HCT116 (cell line): ENCODE results near the gene SNPH. TPM values are rescaled to one million over a fixed set of nuclear protein-coding genes. Genes with fewer than 3 reads are reported as not detected.

ENCODE experiments used
- ATAC-seq: fragments of 200-7000 bp; cut with Tn5 transposase; 2 replicates; pipeline ENCODE4 v1.9.1; 2020; ENCODE audit warnings: mild to moderate bottlenecking, moderate library complexity
- BruUV-seq: library from RNA; stranded (reverse); fragments of 400-500 nt; replicated peaks from 2 replicates; lab custom pipeline; 2021; lab: Mats Ljungman, UMichigan
- CTCF ChIA-PET: fragments of 300-600 bp; sonication (Branson Sonifier 250); formaldehyde crosslinking; loops from one replicate; lab custom pipeline; 2021; ENCODE audit warnings: antibody characterized with exemption; lab: Charles Lee
- POLR2A ChIA-PET: fragments of 300-600, 350-600 bp; sonication (Branson Sonifier 250); formaldehyde crosslinking; loops from one replicate; lab custom pipeline; 2021; ENCODE audit warnings: antibody characterized with exemption; lab: Charles Lee
- RAD21 ChIA-PET, 2 experiments: fragments of 300-600 bp; sonication (Branson Sonifier 250); formaldehyde crosslinking; loops; one replicate each; lab custom pipeline; 2023; ENCODE audit warnings: low total read pairs in 2 of 2; ENCODE audit not compliant: uncharacterized antibody in 2 of 2, unreplicated experiment in 2 of 2, low non-redundant PET in 1 of 2; lab: Charles Lee
- DNase-seq: peaks from one replicate; pipeline ENCODE4 v3.0.0-alpha.2; 2010; ENCODE audit warnings: low read depth, low spot score
- H2AFZ ChIP-seq: fragments of 200-600 bp; shearing (Covaris generic), sonication (generic); 2 replicates; pipeline ENCODE4 v1.6.1; 2017; ENCODE audit warnings: low read depth, mixed run types, mixed read lengths, antibody characterized with exemption, low read length; ENCODE audit not compliant: poor library complexity, severe bottlenecking
- H3K27ac ChIP-seq: 2 replicates; pipeline ENCODE4 v1.5.1; 2012; ENCODE audit warnings: low read depth, low read length
- H3K27me3 ChIP-seq: fragments of 200-600 bp; sonication (generic); 2 replicates; pipeline ENCODE4 v1.6.1; 2016; ENCODE audit warnings: mixed run types, low read length, mixed read lengths; ENCODE audit not compliant: insufficient read depth
- H3K36me3 ChIP-seq, 2 experiments: fragments of 200-500 bp in 1 of 2; fragments of 200-600 bp in 1 of 2; sonication (Bioruptor generic) in 1 of 2; sonication (generic) in 1 of 2; 2 replicates each; pipeline versions ENCODE4 v1.5.1 to v1.6.1; 2014 to 2016; ENCODE audit warnings: low read length in 2 of 2, inconsistent platforms in 1 of 2, mixed read lengths in 1 of 2, mixed run types in 1 of 2; ENCODE audit not compliant: insufficient read depth in 2 of 2, control insufficient read depth in 1 of 2
- H3K4me1 ChIP-seq, 2 experiments: fragments of 200-600 bp in 1 of 2; sonication (generic) in 1 of 2; 2 replicates each; pipeline versions ENCODE4 v1.5.1 to v1.6.1; 2012 to 2017; ENCODE audit warnings: low read length in 2 of 2, inconsistent platforms in 1 of 2, mild to moderate bottlenecking in 1 of 2, mixed read lengths in 1 of 2, mixed run types in 1 of 2, moderate library complexity in 1 of 2; ENCODE audit not compliant: insufficient read depth in 2 of 2, control insufficient read depth in 1 of 2
- H3K4me2 ChIP-seq: fragments of 200-600 bp; sonication (generic); 2 replicates; pipeline ENCODE4 v1.6.1; 2017; ENCODE audit warnings: mixed run types, low read length, mixed read lengths
- H3K4me3 ChIP-seq, 2 experiments: fragments of 200-600 bp in 1 of 2; sonication (generic) in 1 of 2; replicated peaks in 1 of 2; 2 replicates each; pipeline ENCODE4 v1.5.1; 2011 to 2016; ENCODE audit warnings: low read length in 2 of 2, control low read depth in 1 of 2, low read depth in 1 of 2, mild to moderate bottlenecking in 1 of 2, mixed read lengths in 1 of 2, mixed run types in 1 of 2
- H3K79me2 ChIP-seq: fragments of 200-600 bp; sonication (generic); 2 replicates; pipeline ENCODE4 v1.6.1; 2017; ENCODE audit warnings: mild to moderate bottlenecking, mixed run types, low read length, moderate library complexity, mixed read lengths; ENCODE audit not compliant: insufficient read depth
- H3K9ac ChIP-seq: fragments of 200-600 bp; sonication (generic); 2 replicates; pipeline ENCODE4 v1.6.1; 2016; ENCODE audit warnings: low read length, mixed read lengths
- H3K9me2 ChIP-seq: fragments of 200-600 bp; sonication (generic), shearing (Covaris generic); 2 replicates; pipeline ENCODE4 v1.6.1; 2017; ENCODE audit warnings: mixed run types, mild to moderate bottlenecking, moderate library complexity; ENCODE audit not compliant: insufficient read depth
- H3K9me3 ChIP-seq, 2 experiments: fragments of 200-500 bp in 1 of 2; fragments of 200-600 bp in 1 of 2; sonication (Bioruptor generic) in 1 of 2; sonication (generic) in 1 of 2; 2 replicates each; pipeline ENCODE4 v1.6.1; 2014 to 2017; ENCODE audit warnings: low read length in 2 of 2, mixed read lengths in 2 of 2, inconsistent platforms in 1 of 2, low read depth in 1 of 2, mild to moderate bottlenecking in 1 of 2, mixed run types in 1 of 2, moderate library complexity in 1 of 2; ENCODE audit not compliant: control insufficient read depth in 1 of 2, insufficient read depth in 1 of 2
- H4K20me1 ChIP-seq: fragments of 200-600 bp; sonication (generic), shearing (Covaris generic); 2 replicates; pipeline ENCODE4 v1.6.1; 2017; ENCODE audit warnings: mixed run types, mild to moderate bottlenecking, moderate library complexity; ENCODE audit not compliant: insufficient read depth
- JUND ChIP-seq: IDR thresholded peaks from 2 replicates; pipeline ENCODE4 v1.6.1; 2012
- POLR2AphosphoS5 ChIP-seq: IDR thresholded peaks from 2 replicates; pipeline ENCODE4 v1.6.1; 2011; ENCODE audit warnings: mild to moderate bottlenecking, low read depth, low read length, moderate library complexity
- RAD21 ChIP-seq: IDR thresholded peaks from 2 replicates; pipeline ENCODE4 v1.6.1; 2012; ENCODE audit warnings: low read depth, mild to moderate bottlenecking
- REST ChIP-seq: IDR thresholded peaks from 2 replicates; pipeline ENCODE4 v1.6.1; 2012; ENCODE audit warnings: low read depth
- ZNF274 ChIP-seq: fragments of 200-500 bp; sonication (Bioruptor generic); IDR thresholded peaks from 2 replicates; pipeline ENCODE4 v1.6.1; 2014; ENCODE audit warnings: mild to moderate bottlenecking, low read depth, low read length, inconsistent platforms
- intact Hi-C: fragments of 100-400 bp; cut with micrococcal nuclease; formaldehyde crosslinking; loops from 2 replicates; pipeline ENCODE4 v1.10.0; 2022
- total RNA-seq: library from RNA; stranded (reverse); gene quantifications from one replicate; pipeline ENCODE4 v1.2.1, GENCODE V29; 2021; ENCODE audit not compliant: unreplicated experiment

SNPH gene
- total RNA-seq, 1 experiment from 2014 or later: 3.2 TPM

GRCh38 chr20:1336699-1337367 lies 70.7 kb downstream of the SNPH start:
- DNase-seq (no peak), ATAC-seq (no peak)
- ChIA-PET RAD21 (no interaction called here), POLR2A (no interaction called here), CTCF (no interaction called here)
- TF ChIP-seq REST: no peak
- no peak for TF ChIP-seq POLR2AphosphoS5
- no peaks in the 10 kb centered on the region for H3K9me2 ChIP-seq
- peaks cover 23% of the 10 kb centered on the region for H3K79me2 ChIP-seq
- H4K20me1 ChIP-seq: no peaks in the 10 kb centered on the region; the same call in 1 of the 2 replicates
- 0 out of 4 replicates have a peak, but pooled peaks cover 0 to 3% of the 10 kb centered on the region in 2 experiments for H3K36me3 ChIP-seq
- H3K4me3 ChIP-seq: no peak overlapping the region
- no peaks in the 10 kb centered on the region; a peak in 1 of 4 replicates for H3K4me1 ChIP-seq
- no peaks in the 10 kb centered on the region for H3K27me3 ChIP-seq
- H3K9me3 ChIP-seq: no peaks in the 10 kb centered on the region
- intact Hi-C loops: no loop called here
- no peak overlapping the region for H3K4me2 ChIP-seq
- no TSS peak for BruUV-seq
- no peak overlapping the region for H3K27ac ChIP-seq
- no peak overlapping the region for H3K9ac ChIP-seq
- no peak overlapping the region for H2AFZ ChIP-seq

- H4K20me1 ChIP-seq: no peaks in the 10 kb centered on the region; the same call in 1 of the 2 replicates
- no peaks in the 10 kb centered on the region for H3K9me2 ChIP-seq
- no peak overlapping the region for H3K4me2 ChIP-seq
- intact Hi-C loops: no loop called here
- peaks cover 20% of the 10 kb centered on the region for H3K79me2 ChIP-seq
- no peak for DNase-seq
- ChIA-PET RAD21 (no interaction called here), CTCF (no interaction called here), POLR2A (no interaction called here)
- H3K9me3 ChIP-seq: no peaks in the 10 kb centered on the region
- BruUV-seq: no TSS peak
- ATAC-seq: no peak
- TF ChIP-seq ZNF274: no peak
- no peak for TF ChIP-seq RAD21
- TF ChIP-seq JUND: no peak
- no peak overlapping the region for H3K27ac ChIP-seq
- no peak overlapping the region for H3K4me3 ChIP-seq
- no peak overlapping the region for H3K9ac ChIP-seq
- no peaks in the 10 kb centered on the region for H3K27me3 ChIP-seq
- H3K4me1 ChIP-seq: peaks cover 0 to 2% of the 10 kb centered on the region in 2 experiments; a peak in 1 of 4 replicates
- 0 out of 4 replicates have a peak, but pooled peaks cover 0 to 3% of the 10 kb centered on the region in 2 experiments for H3K36me3 ChIP-seq
- no peak overlapping the region for H2AFZ ChIP-seq
These were observed 71.3 kb downstream of the SNPH start for GRCh38 chr20:1337441-1337840.
